ENCODE measurements around the gene DUSP11.

- TF ChIP-seq NCOA6 (IDR thresholded peaks at IDR 0.05), result no peak
- no peak for TF ChIP-seq NR3C1 (CRISPR knock-in tag; IDR thresholded peaks at IDR 0.05)
Observed at GRCh38 chr2:73759904-73760303, 20.0 kb downstream of the DUSP11 start.
